ENCODE data around the gene CADPS2.
"Not testable (repeated sequence)": the region's sequence is repeated elsewhere in the genome, so short reads cannot be mapped to it uniquely, and the experiment has no call there.

CADPS2 gene

DNA sequence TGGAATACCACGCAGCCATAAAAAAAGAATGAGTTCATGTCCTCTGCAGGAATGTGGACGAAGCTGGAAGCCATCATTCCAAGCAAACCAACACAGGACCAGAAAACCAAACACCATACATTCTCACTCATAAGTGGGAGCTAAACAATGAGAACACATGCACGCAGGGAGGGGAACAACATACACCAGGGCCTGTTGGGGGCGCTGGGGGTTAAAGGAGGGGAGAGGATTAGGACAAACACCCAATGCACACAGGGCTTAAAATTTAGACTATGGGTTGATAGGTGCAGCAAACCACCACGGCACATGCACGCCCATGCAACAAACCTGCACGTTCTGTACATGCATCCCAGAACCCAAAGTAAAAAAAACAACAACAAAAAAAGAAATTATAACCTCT lies 210.6 kb downstream of the CADPS2 start:
- no peak for DNase-seq (ENCODE audit: low read depth in 2 of 2)

DNA sequence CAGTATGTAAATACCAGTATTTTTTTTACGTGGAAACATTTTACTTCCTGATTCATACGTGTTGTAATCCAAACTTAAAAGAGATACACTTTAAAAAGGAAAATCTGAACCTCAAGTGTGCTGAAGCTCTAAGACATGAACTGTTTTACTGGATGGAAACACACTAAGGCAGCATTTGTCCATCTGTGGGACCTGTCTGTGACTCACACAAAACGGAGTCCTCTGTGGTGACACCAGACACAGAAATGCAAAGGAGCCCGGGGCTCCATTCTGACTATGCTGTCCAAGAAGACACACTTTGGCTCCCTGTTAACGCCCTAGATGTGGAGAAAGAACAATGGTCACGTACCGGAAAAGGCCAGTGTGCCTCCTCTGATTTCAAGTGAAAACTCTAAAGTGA lies 211.2 kb downstream of the CADPS2 start:
- no peak for DNase-seq (ENCODE audit: low read depth in 2 of 2)

DNA sequence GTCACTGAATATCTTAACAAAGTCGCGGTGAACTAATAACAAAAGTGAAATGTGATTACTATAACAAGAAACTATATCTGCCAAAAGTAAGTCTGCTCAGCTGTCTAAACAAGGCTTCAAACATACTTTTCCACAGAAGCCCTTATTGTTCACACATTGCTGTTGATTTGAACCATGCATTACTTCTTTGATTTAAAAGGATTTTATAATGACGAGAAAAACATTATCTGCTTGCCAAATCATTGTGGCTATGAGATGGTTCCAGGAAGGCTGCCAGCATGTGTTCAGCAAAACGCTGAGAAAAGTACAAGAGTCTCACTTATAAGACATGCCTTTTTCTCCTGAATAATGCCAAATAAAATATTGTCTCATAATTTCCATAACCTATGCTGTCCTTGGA lies 211.8 kb downstream of the CADPS2 start:
- no peak for DNase-seq (ENCODE audit: low read depth in 2 of 2)

DNA sequence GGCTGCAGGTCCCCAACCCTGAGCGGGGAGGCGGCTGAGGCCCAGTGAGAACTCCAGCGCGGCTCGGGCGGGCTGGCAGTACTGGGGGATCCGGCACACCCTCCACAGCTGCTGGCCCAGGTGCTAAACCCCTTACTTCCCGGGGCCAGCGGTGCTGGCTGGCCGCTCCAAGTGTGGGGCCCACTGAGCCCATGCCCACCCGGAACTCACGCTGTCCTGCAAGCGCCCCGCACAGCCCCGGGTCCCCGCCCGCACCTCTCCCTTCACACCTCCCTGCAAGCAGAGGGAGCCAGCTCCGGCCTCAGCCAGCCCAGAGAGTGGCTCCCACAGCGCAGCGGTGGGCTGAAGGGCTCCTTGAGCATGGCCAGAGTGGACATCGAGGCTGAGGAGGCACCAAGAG lies 212.3 kb downstream of the CADPS2 start:
- no peak for DNase-seq (ENCODE audit: low read depth in 2 of 2)

DNA sequence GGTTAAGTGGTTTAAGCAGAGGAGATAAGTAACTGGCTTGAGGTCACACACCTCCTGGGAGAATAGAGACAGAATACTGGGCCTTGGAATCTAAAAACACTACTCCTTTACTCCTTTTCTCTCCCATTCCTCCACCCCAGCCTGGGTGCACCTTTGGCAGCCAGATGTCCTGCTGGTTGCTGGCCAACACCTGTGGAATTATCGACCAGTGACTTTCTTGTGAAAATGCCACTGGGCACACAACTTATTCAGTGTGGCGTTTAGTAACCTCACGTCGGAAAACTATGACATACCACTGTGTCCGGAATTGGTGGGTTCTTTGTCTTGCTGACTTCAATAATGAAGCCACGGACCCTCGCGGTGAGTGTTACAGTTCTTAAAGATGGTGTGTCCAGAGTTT lies 213.7 kb downstream of the CADPS2 start:
- no peak for DNase-seq (ENCODE audit: low read depth in 2 of 2)

DNA sequence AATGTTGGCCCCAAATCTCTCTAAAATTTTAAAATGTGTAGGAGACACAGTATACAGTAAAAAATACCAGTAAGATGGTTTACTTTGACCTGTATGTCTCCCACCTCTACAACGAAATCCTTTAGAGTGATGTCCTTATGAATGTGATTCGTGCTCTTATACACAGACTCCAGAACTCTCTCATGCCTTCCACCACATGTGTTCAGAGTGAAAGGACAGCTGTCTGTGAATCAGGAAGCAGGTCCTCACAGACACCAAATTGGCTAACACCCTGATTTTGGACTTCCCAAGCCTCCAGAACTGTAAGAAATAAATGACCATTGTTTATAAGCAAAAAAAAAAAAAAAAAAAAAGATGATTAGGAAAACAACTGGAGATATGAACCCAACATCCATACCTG lies 222.5 kb downstream of the CADPS2 start:
- no peak for DNase-seq (ENCODE audit: low read depth in 2 of 2)

DNA sequence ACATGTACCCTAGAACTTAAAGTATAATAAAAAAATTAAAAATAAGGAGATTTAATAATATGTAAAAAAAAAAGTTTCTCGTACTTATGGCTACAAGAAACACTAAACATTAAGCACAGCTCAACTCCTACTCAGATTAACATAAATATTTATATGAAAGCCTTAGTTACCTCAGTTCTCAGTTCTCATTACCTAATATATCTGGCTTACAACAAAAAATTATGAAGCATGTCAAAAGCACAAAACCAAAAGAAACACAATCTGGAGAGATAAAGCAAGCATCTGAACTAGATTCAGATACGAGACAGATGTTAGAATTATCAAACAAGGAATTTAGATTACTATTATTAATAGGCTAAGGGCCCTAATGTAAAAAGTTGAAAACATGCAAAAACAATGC lies 227.4 kb downstream of the CADPS2 start:
- no peak for DNase-seq (ENCODE audit: low read depth in 2 of 2)

DNA sequence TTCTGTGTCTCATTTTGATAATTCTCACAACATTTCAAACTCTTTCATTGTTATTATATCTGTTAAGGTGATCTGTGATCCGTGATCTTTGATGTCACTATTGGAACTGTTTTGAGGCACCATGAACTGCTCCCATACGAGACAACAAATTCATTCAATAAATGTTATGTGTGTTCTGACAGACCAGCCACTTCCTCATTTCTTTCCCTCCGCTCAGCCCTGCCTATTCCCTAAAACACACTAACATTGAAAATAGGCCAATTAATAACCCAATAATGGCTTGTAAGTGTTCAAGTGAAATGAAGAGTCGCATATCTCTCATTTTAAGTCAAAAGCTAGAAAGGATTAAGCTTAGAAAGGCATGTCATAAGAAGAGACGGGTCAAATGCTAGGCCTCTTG lies 232.6 kb downstream of the CADPS2 start:
- DNase-seq (ENCODE audit: low read depth in 2 of 2) = no peak

DNA sequence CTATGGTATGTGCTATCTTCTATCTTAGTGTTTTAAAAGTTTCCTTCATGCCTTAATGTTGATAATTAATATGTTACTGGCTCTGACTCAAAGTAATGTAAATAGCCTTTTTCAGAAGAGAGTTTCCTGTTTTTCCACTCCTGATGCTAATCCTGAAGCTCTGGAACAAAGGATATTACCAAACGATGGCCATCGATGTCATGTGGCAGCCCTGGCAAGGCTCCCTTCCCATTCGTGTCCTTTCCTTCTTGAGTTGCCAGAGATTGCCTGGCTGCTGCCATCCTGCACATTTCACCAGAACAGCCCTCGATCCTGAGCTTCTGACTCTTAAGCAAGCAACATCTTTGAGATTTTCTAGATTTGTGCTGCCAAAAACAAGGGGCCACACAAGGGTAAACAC lies 233.4 kb downstream of the CADPS2 start:
- no peak for DNase-seq (ENCODE audit: low read depth in 2 of 2)

DNA sequence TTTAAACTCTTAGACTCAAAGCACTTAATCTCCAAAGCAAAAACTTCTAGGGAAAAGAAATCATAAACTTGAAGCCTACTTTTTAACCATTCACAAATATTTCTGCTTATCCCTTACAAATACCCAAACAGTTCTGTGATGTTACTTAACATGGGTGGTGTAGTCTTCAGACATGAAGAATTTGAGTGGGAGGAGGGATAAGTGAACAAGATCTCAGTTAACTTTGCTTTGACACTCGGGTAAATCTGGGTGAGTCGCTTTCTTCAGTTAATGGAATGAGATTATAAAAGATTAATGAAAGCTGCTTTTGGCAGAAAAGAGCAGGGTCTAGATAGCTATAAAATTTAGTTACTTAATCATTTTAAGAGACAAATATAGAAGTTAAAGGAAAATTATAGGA lies 234.8 kb downstream of the CADPS2 start:
- no peak for DNase-seq (ENCODE audit: low read depth in 2 of 2)

DNA sequence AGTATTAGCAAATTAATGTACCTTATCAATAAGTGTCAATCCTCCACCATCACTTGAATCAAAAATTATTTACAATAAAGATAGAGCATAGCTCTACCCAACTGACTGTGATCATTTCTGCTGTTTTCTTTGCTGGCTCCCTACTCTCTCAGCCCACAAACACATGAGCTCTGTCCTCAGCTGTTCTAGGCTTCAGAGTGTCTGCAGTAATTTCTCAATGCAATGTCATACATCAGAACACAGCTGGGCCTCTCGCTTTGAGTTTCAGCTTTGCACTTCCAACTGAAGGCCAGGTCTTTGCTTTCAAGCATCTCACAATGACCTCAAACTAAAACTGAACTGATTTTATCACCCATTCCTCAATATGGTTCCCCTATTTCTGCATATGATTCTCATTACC lies 243.0 kb downstream of the CADPS2 start:
- DNase-seq (ENCODE audit: low read depth in 2 of 2) = no peak

DNA sequence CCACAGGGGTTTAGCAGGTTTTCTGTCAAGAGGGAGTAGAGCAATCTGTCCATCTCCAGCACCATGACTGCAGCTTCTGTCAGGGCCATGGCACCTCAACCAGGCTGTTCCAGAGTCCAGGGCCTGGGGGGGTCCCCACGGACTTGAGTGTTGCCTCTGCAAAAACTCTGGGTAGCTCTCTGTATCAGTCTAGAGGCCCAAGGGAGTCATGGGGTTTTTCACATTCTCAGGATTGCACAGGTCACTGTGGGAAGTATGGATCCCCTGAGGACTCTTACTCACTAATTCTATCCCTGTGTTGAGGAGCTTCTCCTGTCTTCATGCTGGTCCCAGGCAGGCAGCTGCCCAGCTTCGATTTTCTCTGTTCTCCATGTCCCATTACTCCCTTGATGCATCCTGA lies 247.8 kb downstream of the CADPS2 start:
- no peak for DNase-seq (ENCODE audit: low read depth in 2 of 2)

DNA sequence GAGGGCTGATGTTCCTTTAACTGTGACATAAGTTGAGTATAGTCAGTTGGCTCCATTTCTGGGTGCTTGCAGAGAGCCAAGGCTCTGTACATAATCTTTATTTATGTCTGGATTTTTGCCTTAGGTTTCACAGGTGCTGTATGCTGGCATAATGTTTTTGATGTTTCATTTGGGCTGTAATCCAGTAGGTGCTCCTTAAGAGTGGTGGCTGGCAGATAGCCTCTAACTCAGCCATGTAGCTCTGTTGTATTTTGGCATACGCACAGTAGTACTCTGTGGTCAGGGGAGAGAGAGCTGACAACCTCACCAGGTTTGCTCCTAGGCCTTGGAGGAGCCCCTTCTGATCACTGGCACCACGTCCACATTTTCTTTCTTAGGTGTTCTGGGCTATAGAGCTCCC lies 248.5 kb downstream of the CADPS2 start:
- no peak for DNase-seq (ENCODE audit: low read depth in 2 of 2)

DNA sequence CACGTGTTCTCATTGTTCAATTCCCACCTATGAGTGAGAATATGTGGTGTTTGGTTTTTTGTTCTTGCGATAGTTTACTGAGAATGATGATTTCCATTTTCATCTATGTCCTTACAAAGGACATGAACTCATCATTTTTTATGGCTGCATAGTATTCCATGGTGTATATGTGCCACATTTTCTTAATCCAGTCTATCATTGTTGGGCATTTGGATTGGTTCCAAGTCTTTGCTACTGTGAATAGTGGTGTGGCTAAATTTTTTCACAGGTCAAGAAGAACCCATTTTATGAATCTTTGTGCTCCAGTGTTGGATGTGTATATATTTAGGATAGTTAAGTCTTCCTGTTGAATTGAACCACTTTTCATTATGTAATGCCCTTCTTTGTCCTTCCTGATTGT lies 250.8 kb downstream of the CADPS2 start:
- not testable (repeated sequence) for DNase-seq (ENCODE audit: low read depth in 2 of 2)

DNA sequence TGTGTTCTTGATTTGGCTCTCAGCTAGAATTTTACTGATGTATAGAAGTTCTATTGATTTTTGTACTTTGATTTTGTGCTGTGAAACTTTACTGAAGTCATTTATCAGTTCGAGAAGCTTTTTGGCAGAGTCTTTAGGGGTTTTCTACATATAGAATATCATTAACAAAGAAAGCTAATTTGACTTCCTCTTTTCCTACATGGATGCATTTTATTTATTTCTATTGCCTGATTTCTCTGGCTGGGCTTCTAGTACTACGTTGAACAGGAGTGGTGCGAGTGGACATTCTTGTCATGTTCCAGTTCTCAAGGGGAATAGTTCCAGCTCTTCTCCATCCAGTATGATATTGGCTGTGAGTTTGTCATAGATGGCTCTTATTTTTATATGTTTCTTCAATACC lies 252.8 kb downstream of the CADPS2 start:
- no peak for DNase-seq (ENCODE audit: low read depth in 2 of 2)

DNA sequence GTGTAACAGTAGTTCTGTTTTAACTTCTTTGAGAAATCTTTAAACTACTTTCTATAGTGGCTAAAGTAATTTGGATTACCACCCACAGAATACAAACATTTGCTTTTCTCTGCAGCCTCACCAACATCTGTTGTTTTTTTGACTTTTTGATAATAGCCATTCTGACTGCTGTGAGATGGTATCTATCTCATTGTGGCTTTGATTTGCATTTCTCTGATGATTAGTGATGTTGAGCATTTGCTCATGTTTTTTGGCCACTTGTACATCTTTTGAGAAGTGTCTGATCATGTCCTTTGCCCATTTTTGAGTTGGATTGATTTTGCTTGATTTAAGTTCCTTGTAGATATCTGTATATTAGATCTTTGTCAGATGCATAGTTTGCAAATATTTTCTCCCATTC lies 254.0 kb downstream of the CADPS2 start:
- no peak for DNase-seq (ENCODE audit: low read depth in 2 of 2)

DNA sequence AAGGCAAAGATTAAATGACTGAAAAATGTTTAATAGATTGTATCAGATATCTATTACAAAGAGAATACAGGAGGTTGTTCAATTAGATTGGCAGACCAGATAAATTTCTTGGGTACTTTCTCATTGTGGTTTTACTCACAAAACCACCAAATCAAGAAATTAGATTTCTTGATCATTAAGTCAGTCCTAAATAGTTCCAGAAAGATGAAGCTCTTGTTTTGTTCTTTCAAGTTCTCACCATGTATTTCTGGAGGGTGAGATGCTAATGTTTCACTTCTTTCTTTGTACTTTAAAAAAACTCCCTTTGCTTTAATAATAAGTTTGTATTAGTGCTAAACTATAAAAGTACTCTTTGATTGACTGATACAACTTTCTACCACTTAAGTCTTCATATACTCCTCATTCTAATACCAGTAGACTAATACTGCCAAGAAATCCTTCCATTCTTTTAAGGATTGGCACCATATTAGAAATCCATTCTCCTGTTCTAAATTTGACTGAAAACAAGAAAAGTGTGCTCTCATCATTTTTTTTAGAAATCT lies 256.8 kb downstream of the CADPS2 start:
- DNase-seq (ENCODE audit: low read depth in 2 of 2) = no peak

DNA sequence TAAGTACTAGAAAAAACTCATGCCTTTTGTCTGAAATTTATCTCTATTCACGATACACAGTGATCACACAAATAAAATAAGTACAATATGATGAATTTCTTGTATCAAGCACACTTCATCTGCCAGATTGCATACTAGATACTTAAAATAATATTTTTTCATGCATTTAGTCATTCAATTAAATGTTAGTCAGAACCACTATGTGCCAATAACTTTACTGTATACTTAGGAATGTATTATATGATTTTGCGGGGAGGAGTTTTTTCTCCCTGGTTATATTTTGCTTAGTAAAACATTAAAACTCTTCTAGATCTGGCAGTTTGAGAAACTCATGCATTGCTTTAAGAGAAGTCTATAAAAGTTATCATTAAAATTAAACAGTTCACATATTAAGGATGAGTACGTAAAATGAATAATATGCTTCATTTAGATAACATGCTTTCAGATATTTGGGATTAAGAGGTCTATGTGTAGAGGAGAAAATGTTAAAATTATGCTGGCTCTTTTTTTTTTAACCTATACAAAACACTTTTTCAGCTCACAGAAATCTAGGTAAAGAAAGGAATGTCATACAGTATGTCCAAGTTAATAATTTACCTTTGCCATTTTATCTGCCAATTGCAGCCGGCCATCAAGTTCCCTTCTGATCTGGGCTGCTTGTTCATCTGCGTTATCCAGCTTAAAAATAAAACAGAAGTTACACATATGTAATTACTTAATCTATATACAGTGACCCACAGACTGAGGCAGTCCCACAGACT lies 257.4 kb downstream of the CADPS2 start:
- no peak for DNase-seq (ENCODE audit: low read depth in 2 of 2)

DNA sequence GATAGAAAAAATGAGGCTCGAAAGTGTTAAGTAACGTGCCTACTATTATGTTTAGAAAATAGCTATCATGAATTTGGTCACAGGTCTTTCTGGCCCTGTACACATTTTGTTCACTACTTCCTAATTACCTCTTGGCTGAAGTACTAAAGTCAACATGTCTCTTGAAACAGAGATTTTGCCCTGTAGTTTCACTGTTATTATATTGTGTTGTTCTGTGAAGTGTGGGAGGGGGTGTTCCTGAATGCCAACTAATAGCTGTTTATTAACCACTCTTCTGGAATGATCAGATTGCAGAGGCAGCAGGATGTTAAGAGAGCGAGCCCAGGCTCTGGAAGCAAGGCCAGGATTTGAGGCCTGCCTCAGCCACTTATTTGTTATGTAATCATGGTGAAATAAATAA lies 259.5 kb downstream of the CADPS2 start:
- no peak for DNase-seq (ENCODE audit: low read depth in 2 of 2)

DNA sequence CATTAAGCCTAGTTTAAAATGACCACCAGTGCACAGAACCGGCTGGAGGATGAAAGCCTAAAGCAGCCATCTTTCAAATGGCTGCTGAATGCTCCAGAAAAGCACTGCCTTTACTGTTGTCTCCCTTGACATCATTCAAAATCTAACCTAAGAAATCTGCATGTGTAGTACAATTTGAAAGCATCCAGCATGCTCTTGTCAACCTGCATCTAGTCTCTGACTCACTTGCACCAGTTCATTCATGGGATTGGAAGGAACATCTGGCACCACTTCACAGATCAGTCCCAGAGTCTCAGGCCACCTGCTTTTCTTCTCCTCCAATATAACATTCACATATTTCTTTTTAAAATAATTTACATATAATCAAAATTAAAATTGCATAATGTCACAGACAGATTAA lies 263.6 kb downstream of the CADPS2 start:
- no peak for DNase-seq (ENCODE audit: low read depth in 2 of 2)

DNA sequence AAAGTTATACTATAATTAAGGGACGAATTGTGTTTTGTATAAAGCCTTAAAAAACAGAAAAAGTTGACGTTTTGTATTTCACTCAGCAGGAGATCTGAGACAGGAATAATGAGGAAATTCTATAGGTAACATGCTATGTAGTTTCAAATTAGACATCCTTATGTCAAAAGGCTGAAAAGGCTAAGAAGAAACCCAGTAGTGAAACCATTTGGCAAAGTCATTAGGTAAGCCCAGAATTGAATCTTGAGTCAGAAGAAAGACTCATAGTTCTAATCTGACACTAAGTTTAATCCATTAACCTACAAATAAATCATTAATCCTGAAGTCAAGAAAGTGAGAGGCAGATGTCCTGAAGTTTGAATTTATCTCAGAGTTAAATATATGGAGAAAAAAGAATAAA lies 266.6 kb downstream of the CADPS2 start:
- no peak for DNase-seq (ENCODE audit: low read depth in 2 of 2)

DNA sequence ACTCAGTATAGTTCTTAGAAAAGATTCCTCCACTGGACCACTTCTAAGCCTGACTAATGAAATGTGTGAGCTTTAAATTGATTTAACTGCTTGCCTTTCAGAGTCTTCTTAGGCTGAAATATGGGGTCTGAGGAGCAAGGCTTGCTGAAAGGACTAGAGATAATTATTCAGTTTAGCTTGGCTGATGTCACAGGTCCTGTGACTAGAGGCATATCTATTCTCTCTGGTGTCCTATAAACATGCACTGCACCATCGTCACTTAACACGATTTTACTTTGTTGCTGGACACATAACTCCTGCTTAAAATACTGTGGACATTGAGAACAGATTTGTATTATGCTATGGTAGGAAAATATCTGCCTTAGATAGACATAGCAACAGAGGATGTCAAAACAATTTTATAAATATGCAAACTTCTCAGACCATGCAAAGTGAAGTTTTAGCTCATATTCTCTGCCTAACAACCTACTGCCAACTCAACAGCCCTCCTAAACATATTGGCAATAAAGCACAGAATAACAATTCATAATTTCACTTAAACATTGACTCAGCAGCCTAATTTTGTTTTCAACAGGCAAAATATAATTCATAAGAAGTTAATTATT lies 267.6 kb downstream of the CADPS2 start:
- no peak for DNase-seq (ENCODE audit: low read depth in 2 of 2)

DNA sequence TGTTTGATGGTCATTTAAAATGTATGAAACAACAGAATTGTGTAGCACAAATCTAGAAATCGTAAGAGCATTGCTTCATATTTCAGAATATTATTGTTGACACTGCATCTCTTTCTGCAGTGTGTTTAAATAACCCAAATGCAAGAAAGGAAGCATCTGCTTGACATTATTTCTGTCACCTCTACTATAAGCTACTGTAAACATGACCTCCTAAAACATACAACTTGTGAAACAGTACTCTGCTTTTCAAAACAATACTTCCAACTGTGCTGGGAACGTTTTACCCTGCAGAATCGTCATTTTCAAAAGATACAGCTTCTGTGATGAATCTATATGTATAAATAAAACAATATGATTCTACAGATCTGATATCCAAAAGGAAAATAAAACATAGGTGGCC lies 269.3 kb downstream of the CADPS2 start:
- DNase-seq (ENCODE audit: low read depth in 2 of 2) = no peak

DNA sequence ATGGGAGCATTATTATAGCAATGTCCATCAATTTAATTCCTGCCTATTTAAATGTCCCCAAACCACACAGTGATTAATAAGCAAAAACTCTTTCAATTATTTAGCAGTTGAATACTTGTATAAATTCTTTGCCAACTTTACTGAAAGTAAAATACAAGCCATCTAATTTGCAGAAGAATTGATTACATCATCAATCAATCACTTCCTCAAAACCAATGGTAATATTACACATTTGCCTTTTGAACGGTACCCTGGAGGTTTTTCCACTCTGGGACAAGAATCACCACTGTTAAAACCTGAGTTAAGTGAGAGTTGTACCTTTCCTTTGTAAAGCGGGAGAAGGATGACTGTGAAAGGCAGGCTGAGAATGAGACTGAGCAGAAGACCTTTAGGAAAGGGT lies 280.3 kb downstream of the CADPS2 start:
- no peak for DNase-seq (ENCODE audit: low read depth in 2 of 2)

Data from activated CD4-positive, alpha-beta T cell treated with anti-CD3 and anti-CD28 coated beads for 24 hours (primary cell).